Stimulated activated CD8-positive, alpha-beta memory T cell treated with anti-CD3 and anti-CD28 coated beads, Interleukin-2, amount 100 ng/mL, for 1 hour (primary cell): ENCODE measurements around the gene SRGAP3.

Source experiments
- DNase-seq, 2 donors: peaks; one replicate each; pipeline ENCODE4 v3.0.0-alpha.2; 2020; ENCODE audit warnings: low read depth in 2 of 2

Gene SRGAP3

DNA sequence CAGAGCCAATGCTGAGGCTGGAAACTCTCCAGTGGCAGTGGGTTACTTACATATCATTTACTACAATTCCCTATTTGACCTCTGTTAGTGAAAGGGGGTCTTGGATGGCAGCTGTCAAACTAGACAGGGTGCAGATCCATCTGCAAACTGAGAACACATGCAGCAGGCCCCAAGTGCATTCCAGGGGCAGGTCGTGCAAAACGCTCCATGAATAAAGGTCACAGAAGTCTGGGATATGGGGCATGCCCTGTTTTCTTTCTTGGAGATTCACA, 261.1 kb downstream of the SRGAP3 start:
- DNase-seq, result no peak

DNA sequence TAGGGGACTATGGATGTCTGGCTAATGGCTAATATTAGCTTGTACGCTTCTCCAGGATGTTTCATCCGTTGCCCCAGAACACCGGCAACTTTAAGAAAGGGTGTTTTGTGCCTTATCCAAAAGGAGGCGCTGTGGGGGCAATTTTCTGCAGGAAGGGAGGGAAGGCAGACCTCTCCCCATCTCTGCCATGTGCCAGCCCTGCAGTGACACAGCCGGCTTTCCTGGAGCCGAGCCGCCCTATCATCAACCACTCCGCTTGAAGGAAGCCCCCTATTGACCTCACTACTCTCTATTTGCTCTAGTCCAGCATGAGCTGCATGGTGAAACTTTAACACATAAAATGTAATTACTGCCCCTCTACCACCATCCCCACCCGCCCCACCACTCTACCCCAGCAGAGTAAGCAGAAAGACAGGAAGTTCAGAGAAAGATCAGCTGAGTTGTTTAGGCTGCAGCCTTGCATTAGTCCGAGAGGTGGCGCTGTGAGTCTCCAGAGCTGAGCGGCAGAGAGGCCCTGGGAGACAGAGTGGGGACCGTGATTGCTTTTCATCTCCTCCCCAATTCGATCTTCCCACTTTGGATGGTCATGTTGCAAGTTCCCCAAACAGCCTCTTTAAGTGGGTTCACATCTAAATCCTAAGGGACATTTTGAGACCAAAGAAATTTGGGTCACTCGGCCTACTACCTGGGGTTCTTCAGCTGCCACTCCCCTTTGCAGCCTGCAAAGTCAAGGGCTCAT, 261.6 kb downstream of the SRGAP3 start:
- DNase-seq, result peak in 1 of 2 donors; percentile 16

- DNase-seq, result no peak
Observed at GRCh38 chr3:8987226-8987625, 262.2 kb downstream of the SRGAP3 start.

DNA sequence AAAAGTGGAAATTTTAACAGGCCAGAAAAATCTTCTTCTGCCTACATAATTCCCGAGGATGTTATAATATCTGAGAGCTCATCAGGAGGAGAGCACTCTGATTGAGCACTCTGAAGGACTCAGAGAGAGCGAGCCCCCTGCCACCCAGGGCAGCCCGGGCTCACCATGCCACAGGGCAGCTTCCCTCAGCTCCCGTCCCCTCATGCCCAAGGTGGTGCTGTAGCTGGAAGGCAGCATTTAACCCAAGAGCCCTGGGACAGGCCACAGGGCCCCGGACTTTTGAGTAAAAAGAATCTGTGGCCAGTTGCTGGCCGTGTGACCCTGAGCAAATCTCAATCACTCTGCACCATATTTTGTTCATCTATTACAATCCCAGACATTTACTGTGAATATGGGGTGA, 262.7 kb downstream of the SRGAP3 start:
- no peak for DNase-seq

GRCh38 chr3:8985876-8986275, 263.6 kb downstream of the SRGAP3 start:
- DNase-seq, result no peak

- DNase-seq, result no peak
Observed at GRCh38 chr3:8985411-8985831, 264.0 kb downstream of the SRGAP3 start.

DNA sequence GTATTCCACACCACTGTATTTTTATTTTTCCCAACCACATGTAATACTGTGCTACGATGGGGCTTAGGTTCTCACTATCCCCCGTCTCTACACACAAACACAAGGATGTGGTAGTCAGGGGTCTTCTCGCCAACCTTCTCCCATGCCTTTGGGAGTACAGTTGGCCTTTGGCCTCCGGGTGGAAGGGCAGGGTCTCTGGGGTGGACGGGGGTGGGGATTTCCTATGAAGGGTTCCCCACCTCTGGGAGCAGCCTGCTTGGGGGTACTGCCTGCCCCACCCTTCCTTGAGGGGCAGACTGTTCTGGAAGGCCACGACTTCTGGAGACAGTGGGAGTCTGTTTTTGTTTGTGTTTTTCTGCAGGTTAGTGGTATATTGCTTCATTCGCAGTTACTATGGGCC, 264.9 kb downstream of the SRGAP3 start:
- DNase-seq, result no peak

DNA sequence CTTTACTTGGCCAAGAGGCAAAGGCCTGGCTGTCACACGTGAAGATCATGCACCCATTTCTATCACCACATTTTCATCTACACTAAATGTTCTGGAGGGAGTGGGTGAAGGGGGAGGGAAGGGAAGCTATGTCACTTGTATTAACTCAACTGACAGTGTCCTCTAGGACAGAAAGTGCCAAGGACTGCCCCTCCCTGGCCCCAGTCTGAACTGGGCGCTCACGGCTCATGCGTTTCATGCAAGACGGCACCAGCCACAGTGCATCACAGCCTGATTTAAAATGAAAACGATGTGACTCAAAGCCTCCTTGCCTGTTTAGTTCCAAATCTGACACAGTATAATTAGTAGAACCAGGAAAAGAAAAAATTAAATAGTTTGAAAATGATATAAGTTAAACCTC, 265.4 kb downstream of the SRGAP3 start:
- no peak for DNase-seq

GRCh38 chr3:8983591-8983990, 265.9 kb downstream of the SRGAP3 start:
- no peak for DNase-seq

DNA sequence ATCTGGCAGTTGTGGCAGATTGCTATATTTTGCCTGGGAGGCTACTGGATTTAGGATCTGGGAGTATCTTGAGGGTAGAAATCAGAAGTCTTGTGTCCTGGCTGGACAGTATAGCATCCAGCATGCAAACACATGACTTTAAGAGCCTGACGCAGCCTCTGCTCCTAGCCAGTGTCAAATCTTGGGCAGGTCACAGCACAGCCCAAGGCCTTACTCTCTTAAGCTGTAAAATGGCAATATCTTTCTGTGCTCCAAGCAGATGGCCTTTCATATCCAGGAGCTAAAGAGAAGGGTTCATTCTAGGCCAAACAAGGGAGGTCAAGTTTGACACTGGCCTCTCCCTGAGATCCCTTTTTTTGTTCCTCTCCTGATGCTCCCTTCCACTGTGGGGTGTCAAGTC, 266.4 kb downstream of the SRGAP3 start:
- DNase-seq, result no peak

DNA sequence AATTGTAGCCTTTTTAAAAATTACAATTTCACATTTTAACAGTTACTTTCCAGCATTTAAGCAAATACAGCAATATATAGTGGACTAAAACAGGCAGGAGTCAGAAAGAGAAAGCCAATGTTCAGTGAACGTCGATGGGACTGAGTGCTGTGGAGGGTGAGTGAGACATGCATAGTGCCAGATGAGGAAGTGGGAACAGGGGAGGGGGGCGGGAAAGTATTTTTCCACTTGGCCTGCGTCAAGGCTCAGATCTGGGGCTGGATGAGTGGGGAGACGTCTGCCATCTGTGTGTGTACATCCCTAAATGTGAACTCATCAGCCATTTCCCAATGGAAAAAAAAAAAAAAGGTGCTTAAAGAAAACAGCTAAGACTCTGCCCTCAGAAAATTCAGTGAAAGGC, 266.9 kb downstream of the SRGAP3 start:
- no peak for DNase-seq

- no peak for DNase-seq
Observed at GRCh38 chr3:8981700-8982099, 267.7 kb downstream of the SRGAP3 start.

- DNase-seq, result no peak
Observed at GRCh38 chr3:8981296-8981695, 268.1 kb downstream of the SRGAP3 start.

- DNase-seq, result no peak
Observed at GRCh38 chr3:8980756-8981257, 268.6 kb downstream of the SRGAP3 start.

DNA sequence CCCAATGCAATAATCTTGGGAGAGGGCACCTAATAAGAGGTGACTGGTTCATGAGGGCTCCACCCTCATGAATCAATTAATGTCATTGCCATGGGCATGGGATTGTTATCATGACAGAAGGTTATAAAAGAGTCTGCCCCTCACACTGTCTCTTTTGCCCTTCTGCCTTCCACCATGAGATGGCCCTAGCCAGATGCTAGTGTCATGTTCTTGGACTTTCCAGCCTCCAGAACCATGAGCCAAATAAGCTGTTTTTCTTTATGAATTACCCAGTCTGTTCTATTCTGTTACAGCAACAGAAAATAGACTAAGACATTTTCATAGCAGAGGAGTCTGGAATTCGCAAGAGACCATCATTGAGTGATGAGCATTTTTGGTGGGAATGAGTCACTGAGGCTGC, 270.2 kb downstream of the SRGAP3 start:
- no peak for DNase-seq

DNA sequence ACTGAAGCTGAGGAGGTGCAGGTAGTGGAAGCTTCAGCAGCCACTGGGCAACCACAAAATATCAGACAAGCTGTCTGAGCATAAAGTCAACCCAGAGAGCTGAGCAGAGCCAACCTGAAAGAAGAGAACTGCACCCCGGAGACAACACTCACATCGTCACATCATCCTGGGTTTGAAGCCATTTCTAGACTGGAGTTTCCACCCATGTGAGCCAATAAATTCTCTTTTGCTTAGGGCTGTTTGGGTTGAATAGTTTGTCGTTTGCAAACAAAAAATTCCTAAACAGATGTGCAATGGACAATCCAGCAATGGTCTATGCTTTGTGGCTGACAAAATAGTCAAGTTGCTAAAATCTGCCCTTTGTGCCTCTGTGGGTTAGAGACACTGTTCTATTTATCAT, 270.9 kb downstream of the SRGAP3 start:
- no peak for DNase-seq

- DNase-seq, result no peak
Observed at GRCh38 chr3:8976540-8977182, 272.8 kb downstream of the SRGAP3 start.

DNA sequence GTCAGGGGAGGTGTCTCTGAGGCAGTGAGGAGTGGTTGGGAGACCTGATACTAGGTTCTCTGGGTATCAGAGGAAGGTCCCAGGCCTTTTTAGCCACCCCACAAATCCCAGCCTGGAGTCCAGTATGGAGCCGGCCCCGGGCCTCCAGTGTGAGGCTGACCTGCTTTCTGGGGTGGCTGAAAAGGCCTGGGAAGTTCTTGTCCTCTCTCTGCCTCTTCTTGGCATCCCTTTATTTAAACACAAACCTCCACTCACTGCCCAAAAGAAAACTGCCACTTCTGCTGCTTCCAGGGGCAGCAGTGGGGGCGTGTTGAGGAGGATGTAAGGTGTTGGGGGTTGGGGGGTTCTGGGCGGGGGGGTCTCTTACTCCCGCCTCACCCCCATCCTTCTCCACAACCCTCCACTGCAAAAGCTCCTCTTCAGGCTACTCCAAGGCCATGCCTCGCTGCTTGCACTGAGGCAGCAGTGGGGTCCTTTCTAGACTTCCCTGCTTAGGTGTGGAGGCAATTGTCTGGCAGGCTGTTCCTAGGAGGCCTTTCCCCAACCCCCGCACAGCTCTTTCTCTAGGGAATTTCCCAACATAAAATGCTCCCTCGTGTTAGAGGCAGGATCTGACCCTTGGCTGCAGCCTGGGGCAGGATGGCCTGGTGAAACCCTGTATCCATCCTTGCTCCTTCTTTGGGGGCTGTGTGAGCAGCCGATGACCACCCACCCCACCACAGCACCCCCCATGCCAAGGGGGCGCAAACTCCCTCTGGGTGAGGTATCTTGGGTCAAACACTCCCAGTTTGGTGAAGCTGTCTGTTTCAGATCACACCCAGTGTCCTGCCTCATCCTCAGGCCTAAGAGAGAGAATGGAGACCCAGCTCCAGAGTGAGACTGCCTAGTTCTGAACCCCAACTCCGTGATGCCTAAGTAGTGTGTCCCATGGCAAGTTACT, 274.1 kb downstream of the SRGAP3 start:
- DNase-seq, result no peak

GRCh38 chr3:8974458-8974857, 275.0 kb downstream of the SRGAP3 start:
- DNase-seq, result no peak

DNA sequence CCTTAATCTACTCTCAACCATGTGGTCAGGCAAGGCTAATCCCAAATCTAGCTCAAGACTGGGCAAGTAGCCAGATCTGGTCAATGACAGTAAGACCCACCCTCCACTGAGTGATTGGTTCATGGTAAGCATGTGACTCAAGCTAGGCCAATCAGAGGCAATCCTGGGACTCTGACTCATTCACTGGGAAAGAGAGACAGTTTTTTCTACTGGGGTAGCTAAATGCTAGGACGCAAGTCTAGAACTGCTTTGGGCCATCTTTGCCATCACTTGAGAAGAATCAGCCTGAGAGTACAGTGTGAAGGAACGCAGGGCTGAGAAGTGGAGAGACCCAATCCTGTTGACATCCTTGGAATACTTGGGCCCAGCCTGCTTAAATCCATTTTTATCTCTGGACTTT, 276.8 kb downstream of the SRGAP3 start:
- DNase-seq, result no peak

DNA sequence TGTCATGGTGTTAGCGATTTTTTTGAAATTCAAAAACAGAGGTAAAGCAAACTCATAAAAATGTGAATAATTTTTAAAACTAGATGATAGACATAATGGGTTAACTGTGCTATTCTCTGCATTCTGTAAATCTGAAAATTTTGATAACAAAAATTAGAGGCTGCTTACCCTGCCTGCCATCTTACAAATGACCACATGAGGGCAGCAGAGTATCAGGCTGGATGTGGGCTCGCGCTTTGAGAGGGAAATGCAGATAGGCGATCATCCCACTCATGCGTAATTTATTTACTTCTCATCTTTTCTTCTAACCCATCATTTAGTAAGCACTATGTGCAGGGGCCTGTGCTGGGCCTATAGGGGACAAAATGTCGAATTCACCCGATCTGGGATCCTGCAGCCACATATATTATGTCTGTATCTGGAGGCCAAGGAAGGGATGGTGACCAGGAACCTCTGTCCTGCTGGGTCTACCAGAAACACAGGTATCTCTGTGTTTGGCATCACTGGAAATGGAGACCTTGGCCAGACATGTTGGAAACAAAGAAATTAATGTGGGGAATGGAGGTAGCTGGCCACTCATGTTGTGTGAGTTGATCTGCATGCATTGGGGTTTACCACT, 278.4 kb downstream of the SRGAP3 start:
- DNase-seq, result peak; percentile 35 to 48

DNA sequence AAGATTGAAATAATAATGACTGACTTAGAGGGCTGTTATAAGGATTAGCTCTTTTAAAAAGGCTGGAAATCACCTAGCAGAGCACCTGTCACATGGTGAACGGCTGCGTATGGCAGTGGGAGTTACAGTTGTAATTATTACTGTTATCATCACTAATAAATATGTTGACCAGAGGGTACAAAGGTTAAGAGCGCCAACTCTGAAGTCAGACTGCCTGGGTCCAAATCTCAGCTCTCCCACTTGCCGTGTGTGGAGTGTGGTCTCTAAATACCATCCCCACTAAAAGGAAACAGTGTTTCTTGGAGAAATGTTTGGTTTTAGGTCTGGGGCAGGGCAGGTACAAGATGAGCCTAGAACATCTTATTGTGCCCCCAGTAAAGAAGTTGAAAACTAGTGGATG, 280.2 kb downstream of the SRGAP3 start:
- no peak for DNase-seq
